ENCODE measurements around the gene TNMD.

GRCh38 chrX:100600758-100601157 lies 16.0 kb downstream of the TNMD start:
- no peak for TF ChIP-seq POLR2A (IDR thresholded peaks at IDR 0.05; ENCODE audit: borderline replicate concordance, extremely low read depth, insufficient read depth, insufficient read length)
- TF ChIP-seq CTCF (IDR thresholded peaks at IDR 0.05 in 2 of 3, conservative IDR thresholded peaks at IDR 0.05 in 1 of 3; ENCODE audit: borderline replicate concordance in 1 of 3, insufficient read depth in 1 of 3, low read depth in 2 of 3, low read length in 2 of 3): no peak
- TF ChIP-seq, protein P1, sequence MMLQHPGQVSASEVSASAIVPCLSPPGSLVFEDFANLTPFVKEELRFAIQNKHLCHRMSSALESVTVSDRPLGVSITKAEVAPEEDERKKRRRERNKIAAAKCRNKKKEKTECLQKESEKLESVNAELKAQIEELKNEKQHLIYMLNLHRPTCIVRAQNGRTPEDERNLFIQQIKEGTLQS (IDR thresholded peaks at IDR 0.05): no peak
- TF ChIP-seq FOSL1 (IDR thresholded peaks at IDR 0.05; ENCODE audit: low read depth): no peak
- no peak for TF ChIP-seq RAD21 (IDR thresholded peaks at IDR 0.05; ENCODE audit: low read depth)
- no peak for TF ChIP-seq ZNF274 (IDR thresholded peaks at IDR 0.05; ENCODE audit: low read depth, low read length)
- no peak for TF ChIP-seq TCF7L2 (IDR thresholded peaks at IDR 0.05; ENCODE audit: borderline replicate concordance, extremely low read depth, insufficient read depth, insufficient read length)
- no peak for TF ChIP-seq SIN3A (IDR thresholded peaks at IDR 0.05; ENCODE audit: low read depth)
- no peak for TF ChIP-seq EZH2 (IDR thresholded peaks at IDR 0.05)
- TF ChIP-seq JUND (IDR thresholded peaks at IDR 0.05): no peak
- TF ChIP-seq, protein P2, sequence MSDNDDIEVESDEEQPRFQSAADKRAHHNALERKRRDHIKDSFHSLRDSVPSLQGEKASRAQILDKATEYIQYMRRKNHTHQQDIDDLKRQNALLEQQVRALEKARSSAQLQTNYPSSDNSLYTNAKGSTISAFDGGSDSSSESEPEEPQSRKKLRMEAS (IDR thresholded peaks at IDR 0.05): no peak
